Measurements from ENCODE around the gene ITFG1.

Gene ITFG1

GRCh38 chr16:47320546-47321310, 140.1 kb downstream of the ITFG1 start:
- no peak for DNase-seq

- no peak for DNase-seq
These were observed 143.2 kb downstream of the ITFG1 start for GRCh38 chr16:47317465-47318240.

- no peak for DNase-seq
These were observed 144.3 kb downstream of the ITFG1 start for GRCh38 chr16:47316442-47317015.

GRCh38 chr16:47311738-47312505, 148.9 kb downstream of the ITFG1 start:
- no peak for DNase-seq

- DNase-seq = no peak
These were observed 150.1 kb downstream of the ITFG1 start for GRCh38 chr16:47310792-47311211.

- no peak for DNase-seq
These were observed 151.1 kb downstream of the ITFG1 start for GRCh38 chr16:47309581-47310312.

- DNase-seq = no peak
These were observed 152.3 kb downstream of the ITFG1 start for GRCh38 chr16:47308601-47309000.

GRCh38 chr16:47304563-47304962, 156.3 kb downstream of the ITFG1 start:
- DNase-seq = no peak

GRCh38 chr16:47299587-47299986, 161.3 kb downstream of the ITFG1 start:
- no peak for DNase-seq

GRCh38 chr16:47284999-47285398, 175.9 kb downstream of the ITFG1 start:
- no peak for DNase-seq

GRCh38 chr16:47278306-47278970, 182.4 kb downstream of the ITFG1 start:
- DNase-seq = no peak

- no peak for DNase-seq
These were observed 184.3 kb downstream of the ITFG1 start for GRCh38 chr16:47276522-47276921.

GRCh38 chr16:47262938-47263337, 197.9 kb downstream of the ITFG1 start:
- no peak for DNase-seq

- DNase-seq = no peak
These were observed 200.4 kb downstream of the ITFG1 start for GRCh38 chr16:47260503-47260902.

GRCh38 chr16:47258874-47259461, 201.9 kb downstream of the ITFG1 start:
- DNase-seq = no peak

GRCh38 chr16:47254756-47255155, 206.1 kb downstream of the ITFG1 start:
- DNase-seq = no peak

- DNase-seq = no peak
These were observed 209.9 kb downstream of the ITFG1 start for GRCh38 chr16:47250983-47251382.

GRCh38 chr16:47247690-47248089, 213.2 kb downstream of the ITFG1 start:
- DNase-seq = no peak

GRCh38 chr16:47244206-47244605, 216.7 kb downstream of the ITFG1 start:
- no peak for DNase-seq

- DNase-seq = no peak
These were observed 219.8 kb downstream of the ITFG1 start for GRCh38 chr16:47241061-47241460.

- no peak for DNase-seq
These were observed 224.1 kb downstream of the ITFG1 start for GRCh38 chr16:47236716-47237115.
